Panc1 (cell line): ENCODE measurements around the gene KCNK15. TPM values are rescaled to one million over a fixed set of nuclear protein-coding genes. Genes with fewer than 3 reads are reported as not detected.

Source experiments
- ATAC-seq: fragments of 200-7000 bp; cut with Tn5 transposase; 2 replicates; pipeline ENCODE4 v1.9.1; 2020; ENCODE audit warnings: mild to moderate bottlenecking, moderate library complexity
- BruUV-seq: library from RNA; stranded (reverse); fragments of 400-500 nt; replicated peaks from 2 replicates; lab custom pipeline; 2021; lab: Mats Ljungman, UMichigan
- CTCF ChIA-PET: fragments of 300-600 bp; sonication (Branson Sonifier 250); formaldehyde crosslinking; loops from one replicate; lab custom pipeline; 2022; ENCODE audit warnings: antibody characterized with exemption; lab: Charles Lee
- POLR2A ChIA-PET: fragments of 300-600 bp; sonication (Branson Sonifier 250); formaldehyde crosslinking; loops from one replicate; lab custom pipeline; 2022; ENCODE audit warnings: antibody characterized with exemption; lab: Charles Lee
- DNase-seq: peaks from one replicate; pipeline ENCODE4 v3.0.0-alpha.2; 2010; ENCODE audit warnings: low read depth, low spot score
- H3K27ac ChIP-seq: 2 replicates; pipeline ENCODE4 v1.5.1; 2011; ENCODE audit warnings: mild to moderate bottlenecking, low read length, inconsistent platforms
- H3K27me3 ChIP-seq: fragments of 200-500 bp; sonication (Bioruptor generic); 2 replicates; pipeline ENCODE4 v1.6.0; 2014; ENCODE audit warnings: low read length, inconsistent platforms; ENCODE audit not compliant: control insufficient read depth, insufficient read depth
- H3K36me3 ChIP-seq: fragments of 200-500 bp; sonication (Bioruptor generic); 2 replicates; pipeline ENCODE4 v1.5.1; 2014; ENCODE audit warnings: inconsistent platforms, mild to moderate bottlenecking, low read length, moderate library complexity; ENCODE audit not compliant: control insufficient read depth, insufficient read depth
- H3K4me1 ChIP-seq: 2 replicates; pipeline ENCODE4 v1.5.1; 2011; ENCODE audit warnings: inconsistent platforms, mild to moderate bottlenecking, low read length, moderate library complexity; ENCODE audit not compliant: control insufficient read depth, insufficient read depth
- H3K4me3 ChIP-seq, 2 experiments: 2 replicates each; pipeline ENCODE4 v1.5.1; 2011 to 2012; ENCODE audit warnings: low read depth in 2 of 2, low read length in 2 of 2, mild to moderate bottlenecking in 2 of 2, inconsistent platforms in 1 of 2, moderate library complexity in 1 of 2
- H3K9me3 ChIP-seq: fragments of 200-500 bp; sonication (Bioruptor generic); 2 replicates; pipeline ENCODE4 v1.5.1; 2014; ENCODE audit warnings: low read depth, mild to moderate bottlenecking, inconsistent platforms, low read length, moderate library complexity; ENCODE audit not compliant: control insufficient read depth, insufficient read depth
- CTCF ChIP-seq: fragments of 450-650 bp; IDR thresholded peaks from 2 replicates; pipeline ENCODE4 v1.5.1; 2017; ENCODE audit warnings: mild to moderate bottlenecking
- POLR2AphosphoS5 ChIP-seq: IDR thresholded peaks from 2 replicates; pipeline ENCODE4 v1.6.1; 2012; ENCODE audit warnings: mild to moderate bottlenecking, low read depth, low read length, moderate library complexity
- REST ChIP-seq, 2 experiments: IDR thresholded peaks; 2 replicates each; pipeline ENCODE4 v1.6.1; 2011 to 2012; ENCODE audit warnings: low read depth in 2 of 2, control low read depth in 1 of 2, low read length in 1 of 2, mild to moderate bottlenecking in 1 of 2, moderate library complexity in 1 of 2; ENCODE audit not compliant: insufficient read depth in 1 of 2
- SIN3A ChIP-seq: IDR thresholded peaks from 2 replicates; pipeline ENCODE4 v1.6.1; 2012; ENCODE audit warnings: low read depth, mild to moderate bottlenecking, low read length, moderate library complexity, borderline replicate concordance; ENCODE audit not compliant: insufficient read depth
- TCF7L2 ChIP-seq: IDR thresholded peaks from 2 replicates; pipeline ENCODE4 v1.6.1; 2011; ENCODE audit warnings: mild to moderate bottlenecking, low read depth, low read length, inconsistent platforms
- in situ Hi-C: cut with HindIII; loops from 2 replicates; pipeline ENCODE4 v1.10.0; 2016; ENCODE audit warnings: low sequenced_read_pairs, low pct_unique_long_range_greater_than_20kb
- intact Hi-C: fragments of 100-400 bp; cut with micrococcal nuclease; formaldehyde crosslinking; loops from one replicate; pipeline ENCODE4 v1.10.0; 2022; ENCODE audit not compliant: unreplicated experiment
- total RNA-seq: library from RNA; stranded (reverse); gene quantifications from one replicate; pipeline ENCODE4 v1.2.1, GENCODE V29; 2021; ENCODE audit not compliant: unreplicated experiment

KCNK15 gene
- total RNA-seq, 1 experiment from 2014 or later, result 7.4 TPM

- H3K4me3 ChIP-seq, result no peak overlapping the region
- H3K27ac ChIP-seq, result no peak overlapping the region
- no peaks in the 10 kb centered on the region for H3K4me1 ChIP-seq
- intact Hi-C loops, result no loop called here
- ATAC-seq, result no peak
- no peak for TF ChIP-seq CTCF
- TF ChIP-seq TCF7L2, result no peak
- no peak for TF ChIP-seq SIN3A
- TF ChIP-seq POLR2AphosphoS5, result no peak
- TF ChIP-seq REST (IDR thresholded peaks at IDR 0.05; ENCODE audit: insufficient read depth in 1 of 2, low read depth in 2 of 2, low read length in 1 of 2), result no peak
- ChIA-PET POLR2A (no interaction called here), CTCF (no interaction called here)
- H3K36me3 ChIP-seq, result no peaks in the 10 kb centered on the region
- H3K27me3 ChIP-seq, result no peaks in the 10 kb centered on the region; the same call in 1 of the 2 replicates
- in situ Hi-C loops, result no loop called here
- BruUV-seq, result no TSS peak
- H3K9me3 ChIP-seq, result no peaks in the 10 kb centered on the region
- DNase-seq, result no peak
Observed at GRCh38 chr20:44781118-44781517, 35.5 kb downstream of the KCNK15 start.

- H3K4me3 ChIP-seq, result no peak overlapping the region
- H3K9me3 ChIP-seq, result no peaks in the 10 kb centered on the region
- no peaks in the 10 kb centered on the region for H3K27me3 ChIP-seq
- ChIA-PET CTCF (no interaction called here), POLR2A (no interaction called here)
- no peaks in the 10 kb centered on the region for H3K36me3 ChIP-seq
- in situ Hi-C loops, result no loop called here
- DNase-seq (no peak), ATAC-seq (no peak)
- no peak overlapping the region for H3K27ac ChIP-seq
- TF ChIP-seq SIN3A (no peak), REST (IDR thresholded peaks at IDR 0.05; ENCODE audit: insufficient read depth in 1 of 2, low read depth in 2 of 2, low read length in 1 of 2) (no peak), CTCF (no peak), POLR2AphosphoS5 (no peak), TCF7L2 (no peak)
- no peaks in the 10 kb centered on the region for H3K4me1 ChIP-seq
- intact Hi-C loops, result no loop called here
- BruUV-seq, result no TSS peak
Observed at GRCh38 chr20:44781791-44782190, 36.1 kb downstream of the KCNK15 start.
